Mucosa of descending colon (tissue), 3 donors: Measurements from ENCODE around the gene COL8A1. TPM values are rescaled to one million over a fixed set of nuclear protein-coding genes. Genes with fewer than 3 reads are reported as not detected.

Source experiments
- ATAC-seq: fragments of 200-7000 bp; cut with Tn5 transposase; one replicate; pipeline ENCODE4 v1.9.1; 2020; ENCODE audit warnings: mild to moderate bottlenecking, moderate library complexity
- DNase-seq, 3 donors: peaks; one replicate each; pipeline ENCODE4 v3.0.0-alpha.2; 2020
- H3K36me3 ChIP-seq: fragments of 200-600 bp; one replicate; pipeline ENCODE4 v1.8.0; 2021; ENCODE audit warnings: low read depth, mild to moderate bottlenecking
- H3K4me1 ChIP-seq: fragments of 200-600 bp; one replicate; pipeline ENCODE4 v1.8.0; 2021; ENCODE audit warnings: low read depth, mild to moderate bottlenecking
- H3K4me3 ChIP-seq: fragments of 200-600 bp; one replicate; pipeline ENCODE4 v1.8.0; 2021; ENCODE audit warnings: mild to moderate bottlenecking
- H3K9me3 ChIP-seq: fragments of 200-600 bp; one replicate; pipeline ENCODE4 v1.8.0; 2021; ENCODE audit warnings: mild to moderate bottlenecking
- CTCF ChIP-seq: fragments of 200-600 bp; IDR thresholded peaks from one replicate; pipeline ENCODE4 v1.8.0; 2022; ENCODE audit warnings: antibody characterized with exemption, mild to moderate bottlenecking
- intact Hi-C, 2 donors: fragments of 100-400 bp; cut with DNase I in 1 of 2; cut with micrococcal nuclease in 1 of 2; formaldehyde crosslinking; loops; one replicate each; pipeline versions ENCODE4 v1.11.0 to v1.11.1; 2022; cut with DNase I, micrococcal nuclease
- total RNA-seq, 3 donors: library from RNA; stranded (reverse); fragmentation: NEBNext Ultra II Directional in 2 of 3; extraction: Animal tissue kit (Norgen Biotek cat#: 25700) in 2 of 3; gene quantifications; one replicate each; pipeline versions ENCODE4 v1.2.1 to v1.2.4, GENCODE V29; 2021 to 2023
- donor health status: DM: no; HTN: no; CAD: no; lungs with moderate emphysema.
- donor health status: DM: no; HTN: no; CAD: no.
- donor health status: DM: no; HTN: yes; CAD: no.

Gene COL8A1
- total RNA-seq, 3 donors from 2014 or later, result 0.75 to 7.6 (median 3.8) TPM

- ATAC-seq, result no peak
- no peak overlapping the region for H3K4me3 ChIP-seq
- TF ChIP-seq CTCF, result no peak
These were observed 23.6 kb upstream of the COL8A1 start for GRCh38 chr3:99614768-99615167.

GRCh38 chr3:99620077-99620767, 18.2 kb upstream of the COL8A1 start:
- TF ChIP-seq CTCF, result no peak
- Histone ChIP-seq H3K4me1 (no peaks in the 10 kb centered on the region), H3K4me3 (no peak overlapping the region), H3K36me3 (no peaks in the 10 kb centered on the region), H3K9me3 (no peaks in the 10 kb centered on the region)
- intact Hi-C loops, result no loop called here
- no peak for ATAC-seq
- DNase-seq, result no peak

More at GRCh38 chr3:99614768-99615167, 23.6 kb upstream of the COL8A1 start:
- no peak for DNase-seq
- intact Hi-C loops, result no loop called here
- no peaks in the 10 kb centered on the region for H3K4me1 ChIP-seq
- H3K9me3 ChIP-seq, result no peaks in the 10 kb centered on the region
- H3K36me3 ChIP-seq, result no peaks in the 10 kb centered on the region

- intact Hi-C loops, result no loop called here
- ATAC-seq, result no peak
- H3K4me3 ChIP-seq, result no peak overlapping the region
These were observed 17.4 kb upstream of the COL8A1 start for GRCh38 chr3:99620976-99621375.

GRCh38 chr3:99624496-99625236, 13.7 kb upstream of the COL8A1 start:
- Histone ChIP-seq H3K4me3 (no peak overlapping the region), H3K36me3 (no peaks in the 10 kb centered on the region), H3K9me3 (no peaks in the 10 kb centered on the region), H3K4me1 (no peaks in the 10 kb centered on the region)
- intact Hi-C loops, result no loop called here
- no peak for DNase-seq
- no peak for ATAC-seq
- TF ChIP-seq CTCF, result no peak

More at GRCh38 chr3:99620976-99621375, 17.4 kb upstream of the COL8A1 start:
- TF ChIP-seq CTCF, result no peak
- Histone ChIP-seq H3K4me1 (no peaks in the 10 kb centered on the region), H3K9me3 (no peaks in the 10 kb centered on the region), H3K36me3 (no peaks in the 10 kb centered on the region)
- DNase-seq, result no peak

- intact Hi-C loops, result no loop called here
- no peaks in the 10 kb centered on the region for H3K4me1 ChIP-seq
- DNase-seq, result no peak
- no peak overlapping the region for H3K4me3 ChIP-seq
- H3K36me3 ChIP-seq, result no peaks in the 10 kb centered on the region
- no peaks in the 10 kb centered on the region for H3K9me3 ChIP-seq
- no peak for ATAC-seq
- TF ChIP-seq CTCF, result no peak
These were observed 13.2 kb upstream of the COL8A1 start for GRCh38 chr3:99625237-99625622.
